SK-N-MC (cell line): ENCODE measurements around the gene ANTXR2.

Experiments
- EZH2 ChIP-seq: fragments of 200-600 bp; sonication (generic); IDR thresholded peaks from one replicate; pipeline ENCODE4 v1.6.1; 2017; ENCODE audit warnings: antibody characterized with exemption
- POLR2AphosphoS5 ChIP-seq: IDR thresholded peaks from 2 replicates; pipeline ENCODE4 v1.6.1; 2012; ENCODE audit warnings: mild to moderate bottlenecking, low read depth, low read length, borderline replicate concordance

DNA sequence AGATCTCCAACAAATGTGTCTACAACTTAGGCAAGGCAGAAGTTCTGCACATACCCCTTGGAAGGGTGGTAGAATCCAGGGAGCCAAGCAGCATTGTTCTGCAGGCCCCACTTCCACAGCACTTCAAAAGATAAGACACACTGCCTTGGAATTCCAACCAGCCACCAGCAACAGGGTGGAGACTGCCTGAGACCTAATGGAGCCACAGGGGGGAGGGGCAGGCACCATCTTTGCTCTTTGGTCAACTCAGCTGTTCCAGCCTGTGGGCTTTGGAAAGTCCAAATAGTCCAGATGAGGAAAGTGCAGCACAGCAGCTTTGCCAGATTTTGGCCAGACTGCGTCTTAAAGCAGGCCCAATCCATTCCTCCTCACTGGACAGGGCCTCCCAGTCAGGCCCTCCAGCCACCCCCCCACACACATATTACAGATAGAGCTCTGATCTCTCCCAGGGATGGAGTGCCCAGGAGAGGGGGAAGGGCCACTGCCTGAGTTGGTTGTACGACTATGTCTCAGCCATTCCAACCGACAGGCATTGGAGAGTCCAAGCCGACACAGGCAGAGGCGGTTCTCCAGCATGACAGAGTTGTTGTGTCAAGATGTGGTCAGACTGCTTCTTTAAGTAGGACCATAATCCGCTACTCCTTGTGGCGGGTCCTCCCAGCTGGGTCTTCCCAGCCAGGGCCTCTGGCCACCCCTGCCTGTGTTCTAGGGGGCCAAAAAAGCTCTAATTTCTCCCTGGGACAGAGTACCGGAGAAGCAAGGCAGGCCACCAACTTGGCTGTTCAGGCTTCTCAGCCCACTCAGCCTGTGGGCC, 42.5 kb upstream of the ANTXR2 start:
- TF ChIP-seq POLR2AphosphoS5 (no peak), EZH2 (no peak)
